HEK293T (cell line): ENCODE data around the gene SLC22A2.

Experiments used
- BHLHE40 ChIP-seq: fragments of 450-650 bp; IDR thresholded peaks from 2 replicates; pipeline ENCODE4 v1.6.1; 2016; ENCODE audit warnings: mild to moderate bottlenecking, moderate library complexity, borderline replicate concordance
- ELF4 ChIP-seq: fragments of 450-650 bp; IDR thresholded peaks from 2 replicates; pipeline ENCODE4 v1.6.1; 2017; ENCODE audit warnings: antibody characterized with exemption
- FOXA1 ChIP-seq: fragments of 450-650 bp; IDR thresholded peaks from 2 replicates; pipeline ENCODE4 v1.6.1; 2016; ENCODE audit warnings: mild to moderate bottlenecking
- FOXM1 ChIP-seq: fragments of 450-650 bp; IDR thresholded peaks from 2 replicates; pipeline ENCODE4 v1.6.1; 2017; ENCODE audit warnings: mild to moderate bottlenecking, borderline replicate concordance
- L3MBTL2 ChIP-seq: fragments of 450-650 bp; conservative IDR thresholded peaks from 2 replicates; pipeline ENCODE4 v1.6.1; 2016; ENCODE audit warnings: mild to moderate bottlenecking
- LEF1 ChIP-seq: fragments of 450-650 bp; IDR thresholded peaks from 2 replicates; pipeline ENCODE4 v1.6.1; 2017; ENCODE audit warnings: mild to moderate bottlenecking, borderline replicate concordance
- NFRKB ChIP-seq: fragments of 450-650 bp; IDR thresholded peaks from 2 replicates; pipeline ENCODE4 v1.6.1; 2016; ENCODE audit warnings: mild to moderate bottlenecking, moderate library complexity
- SP1 ChIP-seq: fragments of 450-650 bp; IDR thresholded peaks from 2 replicates; pipeline ENCODE4 v1.6.1; 2017
- SUZ12 ChIP-seq: fragments of 450-650 bp; IDR thresholded peaks from 2 replicates; pipeline ENCODE4 v1.6.1; 2016; ENCODE audit warnings: mild to moderate bottlenecking
- TARDBP ChIP-seq: fragments of 450-650 bp; IDR thresholded peaks from 2 replicates; pipeline ENCODE4 v1.6.1; 2016
- ZNF384 ChIP-seq: fragments of 450-650 bp; IDR thresholded peaks from 2 replicates; pipeline ENCODE4 v1.6.1; 2016
- TF ChIP-seq, protein P1 (sequence below): fragments of 450-650 bp; IDR thresholded peaks from 2 replicates; pipeline ENCODE4 v1.6.1; 2016

DNA sequence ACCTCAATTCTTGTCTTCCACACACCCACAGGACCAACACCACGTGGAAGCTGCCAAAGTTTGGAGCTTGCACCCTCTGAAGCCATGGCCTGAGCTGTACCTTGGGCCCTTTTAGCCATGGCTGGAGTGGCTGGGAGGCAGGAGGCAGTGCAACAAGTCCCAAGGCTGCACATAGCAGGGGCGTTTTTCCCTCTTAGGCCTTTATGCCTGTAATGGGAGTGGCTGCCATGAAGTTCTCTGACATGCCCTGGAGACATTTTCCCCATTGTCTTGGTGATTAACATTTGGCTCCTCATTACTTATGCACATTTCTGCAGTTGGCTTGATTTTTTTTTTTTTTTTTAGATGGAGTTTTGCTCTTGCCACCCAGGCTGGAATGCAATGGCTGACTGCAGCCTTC, 45.2 kb upstream of the SLC22A2 start:
- no peak for TF ChIP-seq NFRKB
- no peak for TF ChIP-seq LEF1
- no peak for TF ChIP-seq L3MBTL2
- no peak for TF ChIP-seq FOXM1
- no peak for TF ChIP-seq ELF4
- no peak for TF ChIP-seq SP1
- no peak for TF ChIP-seq SUZ12
- no peak for TF ChIP-seq BHLHE40
- no peak for TF ChIP-seq TARDBP
- TF ChIP-seq FOXA1: no peak
- no peak for TF ChIP-seq ZNF384
- TF ChIP-seq, protein P1, sequence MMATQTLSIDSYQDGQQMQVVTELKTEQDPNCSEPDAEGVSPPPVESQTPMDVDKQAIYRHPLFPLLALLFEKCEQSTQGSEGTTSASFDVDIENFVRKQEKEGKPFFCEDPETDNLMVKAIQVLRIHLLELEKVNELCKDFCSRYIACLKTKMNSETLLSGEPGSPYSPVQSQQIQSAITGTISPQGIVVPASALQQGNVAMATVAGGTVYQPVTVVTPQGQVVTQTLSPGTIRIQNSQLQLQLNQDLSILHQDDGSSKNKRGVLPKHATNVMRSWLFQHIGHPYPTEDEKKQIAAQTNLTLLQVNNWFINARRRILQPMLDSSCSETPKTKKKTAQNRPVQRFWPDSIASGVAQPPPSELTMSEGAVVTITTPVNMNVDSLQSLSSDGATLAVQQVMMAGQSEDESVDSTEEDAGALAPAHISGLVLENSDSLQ: no peak
